HG03378 (cell line): Measurements from ENCODE around the gene CALHM5.
"Not testable (repeated sequence)": the region's sequence is repeated elsewhere in the genome, so short reads cannot be mapped to it uniquely, and the experiment has no call there.

Source experiments
- ATAC-seq: cut with Tn5 transposase; IDR thresholded peaks from one replicate; pipeline ENCODE4 v1.9.1; 2021; ENCODE audit warnings: mild to moderate bottlenecking, moderate library complexity; ENCODE audit not compliant: unreplicated experiment

Gene CALHM5

DNA sequence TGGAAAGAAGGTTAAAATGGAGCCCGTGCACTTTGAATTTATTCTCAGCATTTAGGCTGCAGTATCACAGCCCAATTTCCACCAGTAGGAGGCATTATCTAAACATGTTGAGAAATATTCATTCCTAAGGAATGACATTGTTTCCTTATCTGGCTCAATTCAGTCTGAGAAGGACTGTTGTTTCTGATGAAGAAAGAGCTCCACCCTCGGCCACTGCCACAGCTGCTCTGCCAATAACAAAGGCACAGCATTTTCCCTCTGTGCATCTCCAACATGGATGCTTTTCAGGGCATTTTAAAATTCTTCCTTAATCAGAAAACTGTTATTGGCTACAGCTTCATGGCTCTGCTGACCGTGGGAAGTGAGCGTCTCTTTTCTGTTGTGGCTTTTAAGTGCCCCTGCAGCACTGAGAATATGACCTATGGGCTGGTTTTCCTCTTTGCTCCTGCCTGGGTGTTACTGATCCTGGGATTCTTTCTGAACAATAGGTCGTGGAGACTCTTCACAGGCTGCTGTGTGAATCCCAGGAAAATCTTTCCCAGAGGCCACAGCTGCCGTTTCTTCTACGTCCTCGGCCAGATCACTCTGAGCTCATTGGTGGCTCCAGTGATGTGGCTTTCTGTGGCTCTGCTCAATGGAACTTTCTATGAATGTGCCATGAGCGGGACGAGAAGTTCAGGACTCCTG lies at the start of gene CALHM5:
Gene CALHM5 (plus strand): TSS at position 216 of the 687 bp plus-strand sequence. CDS start 58 bp downstream, at position 274.
- no peak for ATAC-seq

DNA sequence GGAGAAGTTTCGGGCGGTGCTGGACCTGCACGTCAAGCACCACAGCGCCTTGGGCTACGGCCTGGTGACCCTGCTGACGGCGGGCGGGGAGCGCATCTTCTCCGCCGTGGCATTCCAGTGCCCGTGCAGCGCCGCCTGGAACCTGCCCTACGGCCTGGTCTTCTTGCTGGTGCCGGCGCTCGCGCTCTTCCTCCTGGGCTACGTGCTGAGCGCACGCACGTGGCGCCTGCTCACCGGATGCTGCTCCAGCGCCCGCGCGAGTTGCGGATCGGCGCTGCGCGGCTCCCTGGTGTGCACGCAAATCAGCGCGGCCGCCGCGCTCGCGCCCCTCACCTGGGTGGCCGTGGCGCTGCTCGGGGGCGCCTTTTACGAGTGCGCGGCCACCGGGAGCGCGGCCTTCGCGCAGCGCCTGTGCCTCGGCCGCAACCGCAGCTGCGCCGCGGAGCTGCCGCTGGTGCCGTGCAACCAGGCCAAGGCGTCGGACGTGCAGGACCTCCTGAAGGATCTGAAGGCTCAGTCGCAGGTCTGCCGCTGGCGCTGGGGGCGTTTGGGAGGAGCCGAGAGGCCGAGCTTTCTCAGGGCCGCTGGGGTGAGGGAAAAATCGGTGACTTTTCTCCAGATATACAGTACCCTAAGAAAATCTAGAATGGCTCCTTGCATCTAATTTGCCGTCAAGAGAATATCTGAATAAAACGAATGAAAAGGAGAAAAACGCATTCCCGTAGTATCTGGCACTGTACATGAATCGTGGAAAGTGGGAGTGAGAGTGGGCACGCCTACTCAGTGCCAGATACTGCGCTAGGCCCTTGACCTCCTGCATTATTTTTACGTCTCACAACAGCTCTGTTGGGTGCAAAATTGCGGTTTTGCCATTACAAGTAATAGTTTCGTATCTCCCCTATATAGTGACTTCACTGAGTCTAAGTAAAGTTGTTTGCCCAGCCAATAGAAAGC lies 49.2 kb upstream of the CALHM5 start:
- peak; percentile 65 for ATAC-seq

GRCh38 chr6:116463301-116463700 lies 48.1 kb upstream of the CALHM5 start:
- no peak for ATAC-seq

- no peak for ATAC-seq
Observed at GRCh38 chr6:116465246-116465645, 46.2 kb upstream of the CALHM5 start.

GRCh38 chr6:116467096-116467495 lies 44.3 kb upstream of the CALHM5 start:
- ATAC-seq: no peak

DNA sequence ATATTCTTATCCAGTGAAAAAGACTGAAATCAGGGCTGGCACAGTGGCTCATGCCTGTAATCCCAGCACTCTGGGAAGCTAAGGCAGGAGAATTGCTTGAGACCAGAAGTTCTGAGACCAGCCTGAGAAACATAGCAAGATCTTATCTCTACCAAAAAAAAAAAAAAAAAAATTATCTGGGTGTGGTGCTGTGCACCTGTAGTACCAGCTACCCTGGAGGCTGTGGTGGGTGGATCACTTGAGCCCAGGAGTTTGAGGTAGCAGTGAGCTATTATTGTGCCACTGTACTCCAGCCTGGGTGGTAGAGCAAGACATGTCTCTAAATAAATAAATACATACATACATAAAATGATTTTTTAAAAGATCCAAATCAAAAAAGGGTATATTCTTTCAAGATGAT lies 43.9 kb upstream of the CALHM5 start:
- no peak for ATAC-seq

DNA sequence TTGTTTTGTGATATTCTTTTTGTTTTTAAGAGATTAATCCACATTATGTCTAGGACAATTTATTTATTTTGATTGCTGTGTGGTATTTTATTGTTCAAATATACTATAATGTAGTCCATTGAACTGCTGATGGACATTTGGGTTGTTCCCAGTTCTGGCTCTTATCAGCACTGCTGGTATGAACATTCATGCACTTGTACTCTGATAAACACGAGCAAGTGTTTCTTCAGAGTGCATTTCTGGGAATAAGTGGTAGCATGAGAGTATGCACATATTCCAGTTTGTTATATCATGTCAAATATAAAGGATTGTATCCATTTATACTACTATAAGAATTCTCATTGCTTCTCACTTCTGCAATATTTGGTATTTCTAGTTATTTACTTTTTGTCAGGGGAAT lies 43.1 kb upstream of the CALHM5 start:
- no peak for ATAC-seq

- no peak for ATAC-seq
Observed at GRCh38 chr6:116471531-116471930, 39.9 kb upstream of the CALHM5 start.

GRCh38 chr6:116472706-116473105 lies 38.7 kb upstream of the CALHM5 start:
- ATAC-seq: no peak

GRCh38 chr6:116475141-116475540 lies 36.3 kb upstream of the CALHM5 start:
- no peak for ATAC-seq

DNA sequence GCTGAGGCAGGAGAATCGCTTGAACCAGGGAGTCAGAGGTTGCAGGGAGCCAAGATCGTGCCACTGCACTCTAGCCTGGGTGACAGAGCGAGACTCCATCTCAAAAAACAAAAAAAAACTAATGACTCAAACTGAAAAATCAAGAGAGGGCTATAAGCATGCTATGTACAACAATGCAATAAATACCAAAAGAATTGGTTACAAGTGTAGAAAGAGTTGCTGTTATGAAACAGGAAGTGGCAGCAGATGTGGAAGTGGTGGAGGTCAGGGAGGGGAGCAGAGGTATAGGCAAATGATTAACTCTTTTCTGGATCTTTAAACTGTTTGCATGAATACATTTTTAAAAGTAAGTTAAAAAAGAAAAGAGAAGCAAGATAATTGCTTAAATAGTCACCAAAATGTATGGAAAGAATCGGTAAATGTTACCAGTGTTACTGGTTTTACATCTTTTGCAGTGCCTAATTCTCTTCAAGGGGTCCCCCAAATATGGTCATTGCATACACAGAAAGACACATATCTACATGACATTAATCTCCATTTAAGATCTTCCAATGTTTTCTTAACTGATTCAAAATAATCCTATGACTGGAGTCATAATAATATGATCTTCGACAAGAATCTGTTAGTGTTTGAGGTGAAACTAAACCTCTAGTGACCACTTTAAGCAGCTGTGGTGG lies 35.3 kb upstream of the CALHM5 start:
- peak; percentile 100 for ATAC-seq

- no peak for ATAC-seq
Observed at GRCh38 chr6:116482780-116483179, 28.7 kb upstream of the CALHM5 start.

- no peak for ATAC-seq
Observed at GRCh38 chr6:116483616-116484015, 27.8 kb upstream of the CALHM5 start.

DNA sequence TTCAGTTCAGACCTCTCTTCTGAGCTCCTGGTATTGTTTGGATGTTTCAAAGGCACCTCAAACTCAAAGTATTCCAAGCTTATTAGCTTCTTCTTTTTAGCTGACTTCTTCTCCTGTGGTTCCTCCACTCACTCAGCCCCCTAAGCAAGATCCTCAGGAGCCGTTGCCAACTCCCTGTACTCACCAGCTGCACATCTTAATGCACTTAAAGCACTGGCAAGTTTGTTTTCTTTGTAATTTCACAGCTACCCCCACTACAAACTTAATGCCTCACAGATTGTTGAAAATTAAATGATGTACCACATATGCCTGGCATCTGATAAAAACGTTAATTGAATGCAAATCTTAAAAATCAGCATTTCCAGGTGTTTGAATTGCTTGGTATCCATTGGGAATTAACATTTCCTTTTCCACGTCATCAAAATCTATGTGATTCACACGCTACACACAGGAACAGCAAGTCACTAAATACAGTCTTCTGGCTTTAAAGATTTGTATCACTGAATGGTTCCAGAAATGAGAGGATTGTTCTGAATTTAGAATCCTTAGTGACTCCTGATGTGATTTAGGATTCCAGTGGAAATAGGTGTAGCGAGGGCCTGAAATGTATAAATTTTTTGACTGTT lies 25.8 kb upstream of the CALHM5 start:
- ATAC-seq: no peak

DNA sequence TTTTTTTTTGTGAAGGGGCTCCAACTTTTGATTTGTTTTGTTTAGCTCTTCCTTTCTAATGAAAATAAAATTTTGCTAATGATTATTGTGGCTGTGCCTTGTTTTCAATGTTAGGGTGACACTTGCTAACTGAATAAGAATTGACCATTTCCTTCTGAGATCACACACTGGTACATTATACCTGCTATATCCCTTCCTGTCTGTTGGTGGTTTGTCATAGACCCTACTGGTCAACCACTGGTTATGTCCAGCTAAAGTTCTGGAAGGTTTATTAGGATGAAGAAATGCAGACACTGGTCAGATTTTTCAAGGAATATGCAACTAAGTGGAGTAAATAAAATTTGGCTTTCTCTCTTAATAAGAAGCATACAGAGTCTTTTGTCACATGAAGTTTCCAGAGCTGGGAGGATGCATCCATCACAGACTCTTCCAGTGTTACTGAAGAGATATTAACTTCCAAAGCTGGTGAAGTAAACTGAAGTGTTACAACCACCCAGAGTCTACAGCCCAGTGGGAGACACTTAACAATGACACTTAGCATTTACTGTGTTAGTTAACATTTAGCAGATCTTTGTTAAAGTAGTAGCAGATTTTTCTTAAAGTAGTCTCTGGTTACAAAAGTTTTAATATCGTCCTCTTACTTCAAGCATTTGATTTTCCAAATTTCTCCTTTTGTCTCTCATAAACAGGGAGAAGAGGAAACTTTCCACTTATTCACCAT lies 19.7 kb upstream of the CALHM5 start:
- no peak for ATAC-seq

DNA sequence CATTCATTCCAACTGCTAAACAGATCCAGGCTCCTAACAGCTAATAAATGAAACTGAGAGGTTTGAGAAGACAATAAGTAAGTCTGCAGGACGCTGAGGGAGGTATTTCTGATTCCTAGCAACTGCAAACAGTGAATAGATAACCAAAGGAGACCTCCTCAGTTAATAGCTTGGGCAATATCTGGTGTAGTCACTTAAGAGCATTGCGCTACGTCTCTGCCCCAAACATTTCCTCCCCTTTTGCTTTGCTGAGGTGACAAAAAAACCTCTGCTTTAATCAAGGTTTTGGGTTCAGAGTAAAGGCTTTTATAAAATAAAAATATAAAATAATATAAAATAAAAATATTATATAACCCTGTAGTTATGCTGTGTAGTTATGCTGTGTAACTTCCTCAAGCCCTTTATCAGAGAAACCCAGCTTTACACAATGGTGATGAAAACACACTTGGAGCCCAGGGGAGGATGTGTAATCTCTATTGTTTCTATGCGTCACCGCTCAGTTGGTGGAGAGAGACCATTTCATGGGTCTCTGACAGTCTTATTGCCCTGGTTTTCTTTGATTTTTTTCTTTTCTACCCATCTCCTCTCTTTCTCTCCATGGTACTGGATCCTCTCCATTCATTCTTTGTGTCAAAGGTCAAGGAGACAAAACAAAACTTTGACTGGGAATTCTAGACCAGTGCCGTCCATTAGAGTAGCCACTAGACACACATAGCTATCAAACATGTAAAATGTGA lies 18.9 kb upstream of the CALHM5 start:
- no peak for ATAC-seq

DNA sequence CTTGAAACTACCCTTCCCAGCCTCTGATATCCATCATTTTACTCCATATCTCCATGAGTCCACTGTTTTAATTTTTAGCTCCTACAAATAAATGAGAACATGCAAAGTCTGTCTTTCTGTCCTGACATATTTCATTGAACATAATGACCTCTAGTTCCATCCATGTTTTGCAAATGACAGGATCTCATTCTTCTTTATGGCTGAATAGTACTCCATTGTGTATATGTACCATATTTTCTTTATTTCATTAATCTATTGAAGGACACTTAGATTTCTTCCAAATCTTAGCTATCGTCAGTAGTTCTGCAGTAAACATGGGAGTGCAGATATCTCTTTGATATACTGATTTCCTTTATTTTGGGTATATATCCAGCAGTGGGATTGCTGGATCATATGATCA lies 16.3 kb upstream of the CALHM5 start:
- ATAC-seq: not testable (repeated sequence)

DNA sequence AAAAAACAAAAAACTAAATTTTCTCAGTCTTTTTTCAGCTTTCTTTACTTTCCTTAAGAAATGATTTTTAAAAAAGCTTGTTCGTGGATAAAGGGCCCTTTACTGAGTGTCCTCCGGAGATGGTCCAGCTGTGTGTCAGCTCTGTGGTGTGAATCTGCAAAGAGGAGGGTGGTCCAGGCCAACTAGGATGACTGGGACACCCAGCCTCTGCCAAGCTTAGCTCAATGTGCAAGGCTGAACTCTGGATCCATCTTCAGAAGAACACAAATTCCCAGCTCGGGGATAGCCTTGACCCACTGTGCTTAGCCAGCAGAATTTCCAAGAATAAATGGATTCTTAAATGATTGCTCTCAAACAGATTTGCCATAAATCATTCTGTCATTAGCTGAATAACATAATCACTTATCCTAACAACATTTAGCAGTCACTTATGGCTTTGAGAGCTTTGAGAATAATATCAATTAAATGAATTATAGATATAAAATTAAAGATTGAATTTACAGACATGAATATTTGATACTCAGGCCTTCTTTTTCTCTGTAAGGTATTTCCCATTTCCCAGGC lies 14.2 kb upstream of the CALHM5 start:
- no peak for ATAC-seq

- ATAC-seq: no peak
Observed at GRCh38 chr6:116500969-116501433, 10.4 kb upstream of the CALHM5 start.
